Endothelial cell of umbilical vein (primary cell): Measurements from ENCODE around the gene VSX1. TPM values are rescaled to one million over a fixed set of nuclear protein-coding genes. Genes with fewer than 3 reads are reported as not detected.

ENCODE experiments used
- BruUV-seq: library from RNA; stranded (reverse); fragments of 400-500 nt; replicated peaks from 2 replicates; lab custom pipeline; 2021; lab: Mats Ljungman, UMichigan
- CTCF ChIA-PET: fragments of 300-600, 350-600 bp; sonication (Branson Sonifier 250); formaldehyde crosslinking; loops from one replicate; lab custom pipeline; 2021; ENCODE audit warnings: antibody characterized with exemption, inconsistent platforms; lab: Charles Lee
- POLR2A ChIA-PET: fragments of 300-600, 350-600 bp; sonication (Branson Sonifier 250); formaldehyde crosslinking; loops from one replicate; lab custom pipeline; 2021; ENCODE audit warnings: antibody characterized with exemption, inconsistent platforms; lab: Charles Lee
- DNase-seq: peaks from one replicate; pipeline ENCODE4 v3.0.0-alpha.2; 2011; ENCODE audit warnings: low read depth, low spot score
- FAIRE-seq: peaks from 2 replicates; lab custom pipeline; 2011; peaks lifted over from hg19 to GRCh38; lab: Jason Lieb, UNC
- H2AFZ ChIP-seq: 2 replicates; pipeline ENCODE4 v1.6.0; 2012; ENCODE audit warnings: low read depth, low read length, control low read depth, inconsistent platforms
- H3K27ac ChIP-seq: 2 replicates; pipeline ENCODE4 v1.5.1; 2011; ENCODE audit warnings: low read depth, mild to moderate bottlenecking, control low read depth, low read length, moderate library complexity; ENCODE audit not compliant: insufficient read depth
- H3K27me3 ChIP-seq, 2 experiments: 2 replicates each; pipeline versions ENCODE4 v1.6.0 to v1.6.1; 2011; ENCODE audit warnings: low read length in 2 of 2, mixed read lengths in 1 of 2; ENCODE audit not compliant: control insufficient read depth in 2 of 2, insufficient read depth in 2 of 2
- H3K36me3 ChIP-seq, 2 experiments: 2 replicates in 1 of 2; 3 replicates in 1 of 2; pipeline ENCODE4 v1.5.1; 2011; ENCODE audit warnings: low read length in 2 of 2, mild to moderate bottlenecking in 1 of 2, moderate library complexity in 1 of 2; ENCODE audit not compliant: control insufficient read depth in 2 of 2, insufficient read depth in 2 of 2; ENCODE audit errors: extremely low read depth in 1 of 2
- H3K4me1 ChIP-seq: 3 replicates; pipeline ENCODE4 v1.5.1; 2011; ENCODE audit warnings: mild to moderate bottlenecking, low read length; ENCODE audit not compliant: control insufficient read depth, insufficient read depth; ENCODE audit errors: extremely low read depth
- H3K4me2 ChIP-seq: 2 replicates; pipeline ENCODE4 v1.6.1; 2011; ENCODE audit warnings: low read length, control low read depth, mixed read lengths; ENCODE audit not compliant: insufficient read depth
- H3K4me3 ChIP-seq, 3 experiments: fragments of 200-600 bp in 1 of 3; sonication (generic), shearing (Covaris generic) in 1 of 3; replicated peaks in 1 of 3; 2 replicates each; pipeline ENCODE4 v1.5.1; 2011 to 2016; ENCODE audit warnings: control low read depth in 3 of 3, low read length in 3 of 3, mild to moderate bottlenecking in 2 of 3, inconsistent platforms in 1 of 3, low read depth in 1 of 3, moderate library complexity in 1 of 3; ENCODE audit not compliant: insufficient read depth in 1 of 3
- H3K79me2 ChIP-seq: 2 replicates; pipeline ENCODE4 v1.6.0; 2012; ENCODE audit warnings: low read length, inconsistent platforms; ENCODE audit not compliant: control insufficient read depth, insufficient read depth
- H3K9ac ChIP-seq: replicated peaks from 2 replicates; pipeline ENCODE3; 2011; ENCODE audit warnings: low read length, control low read depth; ENCODE audit not compliant: insufficient read depth; ENCODE audit errors: extremely low read depth
- H3K9me1 ChIP-seq: replicated peaks from 3 replicates; pipeline ENCODE4 v1.6.0; 2011; ENCODE audit warnings: mild to moderate bottlenecking, low read length; ENCODE audit not compliant: control insufficient read depth, insufficient read depth; ENCODE audit errors: extremely low read depth
- H3K9me3 ChIP-seq: replicated peaks from 2 replicates; pipeline ENCODE4 v1.5.1; 2012; ENCODE audit warnings: low read length, inconsistent platforms; ENCODE audit not compliant: control insufficient read depth, insufficient read depth
- H4K20me1 ChIP-seq: replicated peaks from 2 replicates; pipeline ENCODE3; 2011; ENCODE audit warnings: mild to moderate bottlenecking, low read length; ENCODE audit not compliant: control insufficient read depth, insufficient read depth; ENCODE audit errors: extremely low read depth
- EZH2 ChIP-seq: IDR thresholded peaks from 2 replicates; pipeline ENCODE4 v1.6.1; 2012; ENCODE audit warnings: borderline replicate concordance, low read depth, mild to moderate bottlenecking, moderate library complexity, low read length, inconsistent platforms; ENCODE audit not compliant: severe bottlenecking
- FOS ChIP-seq: IDR thresholded peaks from 2 replicates; pipeline ENCODE4 v1.6.1; 2011; ENCODE audit warnings: mild to moderate bottlenecking, low read length, moderate library complexity, borderline replicate concordance; ENCODE audit not compliant: insufficient read depth
- GATA2 ChIP-seq: IDR thresholded peaks from 2 replicates; pipeline ENCODE4 v1.7.0; 2011; ENCODE audit warnings: low read depth, mild to moderate bottlenecking, moderate library complexity, mixed read lengths, low read length; ENCODE audit not compliant: insufficient read length, insufficient read depth
- JUN ChIP-seq: IDR thresholded peaks from 2 replicates; pipeline ENCODE4 v1.6.1; 2011; ENCODE audit warnings: borderline replicate concordance, low read depth; ENCODE audit not compliant: insufficient read length, insufficient read depth
- MYC ChIP-seq: IDR thresholded peaks from one replicate; pipeline ENCODE4 v1.6.1; 2011; ENCODE audit warnings: mild to moderate bottlenecking, low read depth, low read length
- POLR2A ChIP-seq: IDR thresholded peaks from 2 replicates; pipeline ENCODE4 v1.6.1; 2012; ENCODE audit warnings: low read depth, mild to moderate bottlenecking, control low read depth, low read length
- POLR2AphosphoS5 ChIP-seq: IDR thresholded peaks from 2 replicates; pipeline ENCODE4 v1.6.1; 2012; ENCODE audit warnings: low read depth, mild to moderate bottlenecking, control low read depth, low read length, moderate library complexity; ENCODE audit not compliant: insufficient read depth
- dilution Hi-C: fragments of 300-500 bp; cut with MboI; formaldehyde crosslinking; loops from one replicate; pipeline ENCODE4 v1.15.0; 2019; ENCODE audit warnings: low sequenced_read_pairs; ENCODE audit not compliant: extremely low pct_ligation_motif_present
- intact Hi-C: fragments of 100-400 bp; cut with micrococcal nuclease; formaldehyde crosslinking; loops from one replicate; pipeline ENCODE4 v1.10.0; 2022
- polyA plus RNA-seq, 4 experiments: library from polyadenylated mRNA; depleted of rRNA in 3 of 4; stranded (reverse) in 3 of 4; unstranded in 1 of 4; fragments of >200 nt; gene quantifications; 2 replicates each; pipeline versions ENCODE4 v1.2.1 to v1.2.3, GENCODE V29; 2011 to 2012; ENCODE audit warnings: missing spikeins in 1 of 4
- total RNA-seq: library from RNA; stranded (reverse); gene quantifications from 2 replicates; pipeline ENCODE4 v1.2.3, GENCODE V29; 2021
- TF ChIP-seq, protein P1 (sequence below), 2 donors: IDR thresholded peaks; 1 replicate in 1 of 2; 2 replicates in 1 of 2; pipeline ENCODE4 v1.5.1; 2011; ENCODE audit warnings: low read length in 2 of 2, mild to moderate bottlenecking in 2 of 2, moderate library complexity in 2 of 2, control low read depth in 1 of 2, inconsistent platforms in 1 of 2, low read depth in 1 of 2; ENCODE audit not compliant: insufficient read depth in 1 of 2; ENCODE audit errors: extremely low read depth in 1 of 2
- TF ChIP-seq, protein P2 (sequence below): IDR thresholded peaks from 2 replicates; pipeline ENCODE4 v1.6.1; 2011; ENCODE audit not compliant: insufficient read depth, insufficient read length

The VSX1 gene
- total and polyA plus RNA-seq, 2 donors (not counting 3 experiments of a cell fraction or from before 2014, with no cell fraction given): not detected

DNA sequence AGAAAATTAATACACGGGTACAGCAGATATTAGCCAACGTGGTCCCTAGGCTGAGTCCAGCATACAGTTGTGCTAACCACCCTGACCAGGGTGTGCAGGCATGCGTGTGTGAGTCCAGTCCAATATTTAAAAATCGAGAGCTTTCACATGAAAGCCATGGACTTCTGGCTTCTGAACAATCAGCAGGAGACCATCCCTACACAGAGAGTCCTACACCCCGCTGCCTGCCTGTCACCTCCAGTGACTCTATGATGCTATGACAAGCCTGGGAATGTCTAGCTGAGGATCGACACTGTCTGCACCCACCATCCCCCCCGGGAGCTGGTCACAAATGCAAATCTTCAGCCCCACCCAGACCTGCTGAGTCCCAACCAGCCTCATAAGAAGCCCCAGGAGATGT lies 31.9 kb downstream of the VSX1 start:
- H3K9me3 ChIP-seq: no peaks in the 10 kb centered on the region
- dilution Hi-C loops: no loop called here
- H3K9ac ChIP-seq: no peak overlapping the region
- no peaks in the 10 kb centered on the region for H4K20me1 ChIP-seq
- H3K4me3 ChIP-seq: no peak overlapping the region
- FAIRE-seq (no peak), DNase-seq (no peak)
- H2AFZ ChIP-seq: no peak overlapping the region
- no TSS peak for BruUV-seq
- H3K9me1 ChIP-seq: no peaks in the 10 kb centered on the region
- H3K4me2 ChIP-seq: no peak overlapping the region
- peaks cover 0 to 2% of the 10 kb centered on the region in 2 experiments for H3K27me3 ChIP-seq
- TF ChIP-seq, protein P1, sequence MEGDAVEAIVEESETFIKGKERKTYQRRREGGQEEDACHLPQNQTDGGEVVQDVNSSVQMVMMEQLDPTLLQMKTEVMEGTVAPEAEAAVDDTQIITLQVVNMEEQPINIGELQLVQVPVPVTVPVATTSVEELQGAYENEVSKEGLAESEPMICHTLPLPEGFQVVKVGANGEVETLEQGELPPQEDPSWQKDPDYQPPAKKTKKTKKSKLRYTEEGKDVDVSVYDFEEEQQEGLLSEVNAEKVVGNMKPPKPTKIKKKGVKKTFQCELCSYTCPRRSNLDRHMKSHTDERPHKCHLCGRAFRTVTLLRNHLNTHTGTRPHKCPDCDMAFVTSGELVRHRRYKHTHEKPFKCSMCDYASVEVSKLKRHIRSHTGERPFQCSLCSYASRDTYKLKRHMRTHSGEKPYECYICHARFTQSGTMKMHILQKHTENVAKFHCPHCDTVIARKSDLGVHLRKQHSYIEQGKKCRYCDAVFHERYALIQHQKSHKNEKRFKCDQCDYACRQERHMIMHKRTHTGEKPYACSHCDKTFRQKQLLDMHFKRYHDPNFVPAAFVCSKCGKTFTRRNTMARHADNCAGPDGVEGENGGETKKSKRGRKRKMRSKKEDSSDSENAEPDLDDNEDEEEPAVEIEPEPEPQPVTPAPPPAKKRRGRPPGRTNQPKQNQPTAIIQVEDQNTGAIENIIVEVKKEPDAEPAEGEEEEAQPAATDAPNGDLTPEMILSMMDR (IDR thresholded peaks at IDR 0.05; ENCODE audit: extremely low read depth in 1 of 2, insufficient read depth in 1 of 2, low read depth in 1 of 2, low read length in 2 of 2): no peak
- no peak for TF ChIP-seq POLR2AphosphoS5
- POLR2A ChIA-PET: no interaction called here
- H3K4me1 ChIP-seq: no peaks in the 10 kb centered on the region
- CTCF ChIA-PET: no interaction called here
- H3K36me3 ChIP-seq: no peaks in the 10 kb centered on the region
- no peaks in the 10 kb centered on the region for H3K79me2 ChIP-seq
- H3K27ac ChIP-seq: no peak overlapping the region
- intact Hi-C loops: no loop called here

DNA sequence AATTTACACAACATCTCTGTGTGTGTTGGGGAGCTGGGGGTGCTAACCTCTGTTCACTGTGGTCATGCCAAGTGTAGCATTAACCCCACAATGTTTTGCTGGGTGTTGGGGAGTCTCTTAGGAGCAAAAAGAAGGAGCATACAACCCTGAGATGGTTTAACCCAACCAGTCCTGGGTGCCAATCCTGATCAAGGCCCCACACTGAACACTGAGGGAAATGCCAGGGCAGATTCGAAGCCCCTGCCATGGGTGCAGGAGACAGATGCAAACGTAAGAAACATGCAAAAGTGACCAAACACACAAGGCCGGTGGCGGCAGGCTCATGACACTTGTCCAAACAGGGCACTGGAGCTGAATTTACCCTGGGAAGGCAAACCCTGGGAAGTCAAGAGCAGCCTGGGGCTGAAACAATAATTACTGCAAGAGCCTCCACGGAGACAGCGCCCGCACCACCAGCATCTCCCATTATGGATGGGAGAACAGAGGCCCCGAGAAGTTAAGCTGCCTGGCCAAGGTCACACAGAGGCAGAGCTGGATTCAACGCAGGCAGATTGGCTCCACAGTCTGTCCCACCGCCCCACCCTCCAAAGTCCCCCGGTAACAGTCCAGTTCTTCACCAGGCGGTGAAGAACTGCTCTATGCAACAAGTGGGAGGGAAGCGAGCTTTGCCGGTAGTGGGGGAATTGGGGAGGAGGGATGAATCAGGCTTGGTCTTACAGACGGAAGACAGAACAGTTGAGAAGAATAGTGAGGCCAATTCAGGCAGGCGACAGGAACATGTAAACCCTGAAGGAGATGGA lies 32.5 kb downstream of the VSX1 start:
- no peaks in the 10 kb centered on the region for H3K9me3 ChIP-seq
- no peak overlapping the region for H3K4me3 ChIP-seq
- no peak overlapping the region for H2AFZ ChIP-seq
- H3K27ac ChIP-seq: no peak overlapping the region
- FAIRE-seq (no peak), DNase-seq (no peak)
- H3K36me3 ChIP-seq: no peaks in the 10 kb centered on the region
- no TSS peak for BruUV-seq
- ChIA-PET POLR2A (no interaction called here), CTCF (no interaction called here)
- no peak overlapping the region for H3K9ac ChIP-seq
- intact Hi-C loops: no loop called here
- dilution Hi-C loops: no loop called here
- H3K27me3 ChIP-seq: peaks cover 0 to 2% of the 10 kb centered on the region in 2 experiments
- H4K20me1 ChIP-seq: no peaks in the 10 kb centered on the region
- TF ChIP-seq POLR2A (no peak), EZH2 (no peak), GATA2 (no peak), JUN (no peak), POLR2AphosphoS5 (no peak), FOS (no peak), MYC (no peak)
- TF ChIP-seq, protein P1 (IDR thresholded peaks at IDR 0.05; ENCODE audit: extremely low read depth in 1 of 2, insufficient read depth in 1 of 2, low read depth in 1 of 2, low read length in 2 of 2): no peak
- TF ChIP-seq, protein P2, sequence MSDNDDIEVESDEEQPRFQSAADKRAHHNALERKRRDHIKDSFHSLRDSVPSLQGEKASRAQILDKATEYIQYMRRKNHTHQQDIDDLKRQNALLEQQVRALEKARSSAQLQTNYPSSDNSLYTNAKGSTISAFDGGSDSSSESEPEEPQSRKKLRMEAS: no peak
- no peaks in the 10 kb centered on the region for H3K9me1 ChIP-seq
- H3K79me2 ChIP-seq: no peaks in the 10 kb centered on the region
- H3K4me1 ChIP-seq: no peaks in the 10 kb centered on the region
- no peak overlapping the region for H3K4me2 ChIP-seq
